ENCODE data around the gene DCTN1.

Gene DCTN1

GRCh38 chr2:74413001-74413698, 33.0 kb upstream of the DCTN1 start:
- no peak for DNase-seq

GRCh38 chr2:74407682-74408081, 27.6 kb upstream of the DCTN1 start:
- no peak for DNase-seq

GRCh38 chr2:74406035-74406434, 25.9 kb upstream of the DCTN1 start:
- no peak for DNase-seq

- DNase-seq = no peak
Observed at GRCh38 chr2:74401891-74402290, 21.8 kb upstream of the DCTN1 start.

GRCh38 chr2:74399785-74400184, 19.7 kb upstream of the DCTN1 start:
- peak; percentile 15 for DNase-seq

- DNase-seq = no peak
Observed at GRCh38 chr2:74396149-74396548, 16.0 kb upstream of the DCTN1 start.

GRCh38 chr2:74393525-74393924, 13.4 kb upstream of the DCTN1 start:
- no peak for DNase-seq

- DNase-seq = no peak
Observed at GRCh38 chr2:74392449-74392743, 12.3 kb upstream of the DCTN1 start.

- DNase-seq = peak; percentile 90
Observed at GRCh38 chr2:74391580-74392448, 11.7 kb upstream of the DCTN1 start.

- DNase-seq = peak; percentile 7
Observed at GRCh38 chr2:74391209-74391579, 11.1 kb upstream of the DCTN1 start.

GRCh38 chr2:74390606-74391005, 10.5 kb upstream of the DCTN1 start:
- no peak for DNase-seq

- no peak for DNase-seq
Observed at GRCh38 chr2:74387346-74387745, 7.2 kb upstream of the DCTN1 start.

GRCh38 chr2:74385396-74385795, 5.3 kb upstream of the DCTN1 start:
- DNase-seq = no peak

- no peak for DNase-seq
Observed at GRCh38 chr2:74384051-74384450, 3.9 kb upstream of the DCTN1 start.

GRCh38 chr2:74383254-74383653, 3.1 kb upstream of the DCTN1 start:
- no peak for DNase-seq

- no peak for DNase-seq
Observed at GRCh38 chr2:74381751-74382150, 1.6 kb upstream of the DCTN1 start.

- no peak for DNase-seq
Observed at GRCh38 chr2:74378007-74378406, 2.1 kb downstream of the DCTN1 start.

- no peak for DNase-seq
Observed at GRCh38 chr2:74375838-74376237, 4.3 kb downstream of the DCTN1 start.

GRCh38 chr2:74374509-74375205, 5.5 kb downstream of the DCTN1 start:
- DNase-seq = no peak

GRCh38 chr2:74373985-74374384, 6.1 kb downstream of the DCTN1 start:
- no peak for DNase-seq

- DNase-seq = no peak
Observed at GRCh38 chr2:74373221-74373676, 6.9 kb downstream of the DCTN1 start.

- DNase-seq = no peak
Observed at GRCh38 chr2:74372674-74373073, 7.4 kb downstream of the DCTN1 start.

GRCh38 chr2:74371421-74371820, 8.7 kb downstream of the DCTN1 start:
- no peak for DNase-seq

GRCh38 chr2:74369976-74370375, 10.1 kb downstream of the DCTN1 start:
- no peak for DNase-seq
